Right kidney (tissue), 1 donor: Measurements from ENCODE around the gene TMEM205.
"Not testable (repeated sequence)": the region's sequence is repeated elsewhere in the genome, so short reads cannot be mapped to it uniquely, and the experiment has no call there.

Experiments used
- DNase-seq: peaks from one replicate; pipeline ENCODE4 v3.0.0-alpha.2; 2016

Gene TMEM205

GRCh38 chr19:11345122-11345803, 805 bp downstream of the TMEM205 start:
- no peak for DNase-seq

GRCh38 chr19:11342429-11342828, 3.6 kb downstream of the TMEM205 start:
- DNase-seq = no peak

GRCh38 chr19:11340099-11340467, 6.0 kb downstream of the TMEM205 start:
- DNase-seq = not testable (repeated sequence)

GRCh38 chr19:11339254-11340098, 6.6 kb downstream of the TMEM205 start, which contains the start of gene RAB3D:
Gene RAB3D (minus strand): TSS chr19:11339657. CDS start chr19:11337399, 2,258 bp downstream.
- DNase-seq = peak; percentile 65

GRCh38 chr19:11338569-11339253, 7.4 kb downstream of the TMEM205 start:
- DNase-seq = peak; percentile 49

GRCh38 chr19:11338121-11338520, 7.9 kb downstream of the TMEM205 start:
- DNase-seq = no peak

GRCh38 chr19:11337080-11337479, 9.0 kb downstream of the TMEM205 start:
- no peak for DNase-seq

GRCh38 chr19:11335449-11336146, 10.5 kb downstream of the TMEM205 start:
- DNase-seq = no peak

GRCh38 chr19:11333838-11334237, 12.2 kb downstream of the TMEM205 start:
- DNase-seq = not testable (repeated sequence)

GRCh38 chr19:11332822-11333221, 13.2 kb downstream of the TMEM205 start:
- no peak for DNase-seq

GRCh38 chr19:11331502-11331901, 14.6 kb downstream of the TMEM205 start:
- DNase-seq = no peak

GRCh38 chr19:11330127-11330526, 15.9 kb downstream of the TMEM205 start:
- DNase-seq = no peak

- no peak for DNase-seq
Measured at GRCh38 chr19:11325544-11325943, 20.5 kb downstream of the TMEM205 start.

GRCh38 chr19:11324748-11325389, 21.2 kb downstream of the TMEM205 start:
- DNase-seq = no peak

GRCh38 chr19:11324079-11324661, 21.9 kb downstream of the TMEM205 start:
- peak; percentile 59 for DNase-seq

- DNase-seq = no peak
Measured at GRCh38 chr19:11323601-11324078, 22.4 kb downstream of the TMEM205 start.

- no peak for DNase-seq
Measured at GRCh38 chr19:11322269-11323024, 23.6 kb downstream of the TMEM205 start.

- DNase-seq = no peak
Measured at GRCh38 chr19:11321191-11322126, 24.6 kb downstream of the TMEM205 start.

GRCh38 chr19:11320278-11320995, 25.6 kb downstream of the TMEM205 start:
- DNase-seq = not testable (repeated sequence)
